Ishikawa (cell line): Measurements from ENCODE around the gene IRF2BP1.
A peak's percentile ranks its signal among the peaks of the same experiment; 100 is the strongest.

ENCODE experiments used
- CEBPB ChIP-seq: IDR thresholded peaks from 2 replicates; pipeline ENCODE4 v1.6.1; 2012
- CREB1 ChIP-seq: IDR thresholded peaks from 2 replicates; pipeline ENCODE4 v1.6.1; 2012; ENCODE audit warnings: low read depth
- EGR1 ChIP-seq: IDR thresholded peaks from 2 replicates; pipeline ENCODE4 v1.6.1; 2012
- EP300 ChIP-seq: IDR thresholded peaks from 2 replicates; pipeline ENCODE4 v1.6.1; 2012; ENCODE audit warnings: borderline replicate concordance
- FOXM1 ChIP-seq: IDR thresholded peaks from 2 replicates; pipeline ENCODE4 v1.6.1; 2012; ENCODE audit warnings: low read depth, borderline replicate concordance
- NFIC ChIP-seq: IDR thresholded peaks from 2 replicates; pipeline ENCODE4 v1.6.1; 2012
- RAD21 ChIP-seq: IDR thresholded peaks from 2 replicates; pipeline ENCODE4 v1.6.1; 2012; ENCODE audit warnings: low read depth
- TAF1 ChIP-seq: IDR thresholded peaks from 2 replicates; pipeline ENCODE4 v1.6.1; 2012; ENCODE audit warnings: low read depth, mild to moderate bottlenecking
- TCF12 ChIP-seq: IDR thresholded peaks from 2 replicates; pipeline ENCODE4 v1.6.1; 2012; ENCODE audit warnings: low read depth
- TEAD4 ChIP-seq: IDR thresholded peaks from 2 replicates; pipeline ENCODE4 v1.6.1; 2012
- YY1 ChIP-seq: IDR thresholded peaks from 2 replicates; pipeline ENCODE4 v1.6.1; 2012; ENCODE audit warnings: low read depth
- ZBTB7A ChIP-seq: IDR thresholded peaks from 2 replicates; pipeline ENCODE4 v1.6.1; 2012; ENCODE audit warnings: low read depth
- TF ChIP-seq, protein P1 (sequence below): IDR thresholded peaks from 2 replicates; pipeline ENCODE4 v1.6.1; 2012
- TF ChIP-seq, protein P2 (sequence below): IDR thresholded peaks from 2 replicates; pipeline ENCODE4 v1.6.1; 2012; ENCODE audit warnings: low read depth, mild to moderate bottlenecking
- TF ChIP-seq, protein P3 (sequence below): IDR thresholded peaks from 2 replicates; pipeline ENCODE4 v1.6.1; 2012

Gene IRF2BP1

DNA sequence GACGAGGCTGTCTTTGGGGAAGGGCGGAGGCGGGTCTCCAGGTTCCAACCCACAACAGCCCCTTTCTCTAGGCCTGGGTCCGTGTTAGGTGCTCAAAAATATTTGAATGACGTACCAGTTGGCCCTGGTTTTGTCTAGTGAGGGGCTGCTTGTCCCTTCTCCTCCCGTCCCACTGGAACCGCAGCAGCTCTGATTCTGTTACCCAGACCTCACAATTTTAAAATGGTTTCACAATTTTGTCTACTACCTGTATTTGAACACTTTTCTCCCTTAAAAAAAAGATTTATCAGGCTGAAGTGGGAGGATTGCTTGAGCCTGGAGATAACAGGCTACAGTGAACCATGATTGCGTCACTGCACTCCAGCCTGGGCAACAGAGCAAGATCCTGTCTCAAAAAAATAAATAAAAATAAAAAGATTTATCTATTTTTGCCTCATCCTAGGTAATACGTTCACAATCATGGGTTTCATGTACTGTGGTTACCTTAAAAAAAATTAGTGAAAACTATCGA lies 1.3 kb upstream of the IRF2BP1 start:
- no peak for TF ChIP-seq RAD21
- TF ChIP-seq CEBPB, result peak; percentile 34; the same call in 1 of the 2 replicates
- TF ChIP-seq CREB1, result no peak
- TF ChIP-seq TEAD4, result no peak

DNA sequence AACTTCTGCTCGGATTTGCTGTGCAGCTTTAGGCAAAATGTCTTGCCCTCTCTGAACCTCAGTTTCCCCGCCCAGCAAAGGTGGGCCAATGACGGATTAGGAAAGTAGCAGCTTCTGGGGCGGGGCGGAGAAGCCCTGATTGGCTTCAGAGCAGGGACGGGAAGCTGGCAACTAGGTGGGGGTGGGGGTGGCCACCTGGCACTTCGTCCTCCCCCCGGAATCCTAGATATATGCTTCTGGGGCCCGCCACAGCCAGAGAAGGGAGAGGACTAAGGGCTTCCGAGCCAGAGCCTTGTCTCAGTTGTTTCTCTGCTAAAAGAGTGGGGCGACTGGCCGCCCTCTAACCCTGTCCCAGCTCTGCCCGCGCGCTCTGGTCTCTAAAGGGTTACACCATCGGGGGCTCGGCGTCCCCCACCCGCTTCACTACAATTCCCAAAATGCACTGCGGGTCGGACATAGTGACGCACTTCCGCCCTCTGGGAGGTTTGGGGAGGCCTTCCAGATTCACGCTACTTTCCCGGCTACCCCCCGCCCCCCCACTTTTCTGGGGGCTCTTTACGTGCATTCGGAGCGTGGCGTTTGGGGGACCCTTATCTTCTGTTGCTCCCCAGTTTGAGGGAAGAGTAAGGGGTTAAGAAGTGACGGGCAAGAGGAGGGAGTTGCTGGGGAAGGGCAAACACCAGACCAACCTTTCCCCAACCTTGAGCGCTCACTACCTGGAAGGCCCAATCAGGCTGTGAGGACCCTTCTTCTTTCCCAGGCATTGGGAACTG lies 672 bp upstream of the IRF2BP1 start:
- TF ChIP-seq NFIC (no peak), CEBPB (no peak; the same call in 1 of the 2 replicates), RAD21 (no peak), FOXM1 (no peak), ZBTB7A (peak; percentile 55; the same call in 1 of the 2 replicates), TAF1 (no peak), CREB1 (peak; percentile 80), TCF12 (peak; percentile 12; the same call in 1 of the 2 replicates), YY1 (peak; percentile 64), EGR1 (no peak), TEAD4 (no peak), EP300 (no peak)
- TF ChIP-seq, protein P1, sequence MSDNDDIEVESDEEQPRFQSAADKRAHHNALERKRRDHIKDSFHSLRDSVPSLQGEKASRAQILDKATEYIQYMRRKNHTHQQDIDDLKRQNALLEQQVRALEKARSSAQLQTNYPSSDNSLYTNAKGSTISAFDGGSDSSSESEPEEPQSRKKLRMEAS, result no peak; the same call in 1 of the 2 replicates
- TF ChIP-seq, protein P2, sequence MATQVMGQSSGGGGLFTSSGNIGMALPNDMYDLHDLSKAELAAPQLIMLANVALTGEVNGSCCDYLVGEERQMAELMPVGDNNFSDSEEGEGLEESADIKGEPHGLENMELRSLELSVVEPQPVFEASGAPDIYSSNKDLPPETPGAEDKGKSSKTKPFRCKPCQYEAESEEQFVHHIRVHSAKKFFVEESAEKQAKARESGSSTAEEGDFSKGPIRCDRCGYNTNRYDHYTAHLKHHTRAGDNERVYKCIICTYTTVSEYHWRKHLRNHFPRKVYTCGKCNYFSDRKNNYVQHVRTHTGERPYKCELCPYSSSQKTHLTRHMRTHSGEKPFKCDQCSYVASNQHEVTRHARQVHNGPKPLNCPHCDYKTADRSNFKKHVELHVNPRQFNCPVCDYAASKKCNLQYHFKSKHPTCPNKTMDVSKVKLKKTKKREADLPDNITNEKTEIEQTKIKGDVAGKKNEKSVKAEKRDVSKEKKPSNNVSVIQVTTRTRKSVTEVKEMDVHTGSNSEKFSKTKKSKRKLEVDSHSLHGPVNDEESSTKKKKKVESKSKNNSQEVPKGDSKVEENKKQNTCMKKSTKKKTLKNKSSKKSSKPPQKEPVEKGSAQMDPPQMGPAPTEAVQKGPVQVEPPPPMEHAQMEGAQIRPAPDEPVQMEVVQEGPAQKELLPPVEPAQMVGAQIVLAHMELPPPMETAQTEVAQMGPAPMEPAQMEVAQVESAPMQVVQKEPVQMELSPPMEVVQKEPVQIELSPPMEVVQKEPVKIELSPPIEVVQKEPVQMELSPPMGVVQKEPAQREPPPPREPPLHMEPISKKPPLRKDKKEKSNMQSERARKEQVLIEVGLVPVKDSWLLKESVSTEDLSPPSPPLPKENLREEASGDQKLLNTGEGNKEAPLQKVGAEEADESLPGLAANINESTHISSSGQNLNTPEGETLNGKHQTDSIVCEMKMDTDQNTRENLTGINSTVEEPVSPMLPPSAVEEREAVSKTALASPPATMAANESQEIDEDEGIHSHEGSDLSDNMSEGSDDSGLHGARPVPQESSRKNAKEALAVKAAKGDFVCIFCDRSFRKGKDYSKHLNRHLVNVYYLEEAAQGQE, result no peak
- TF ChIP-seq, protein P3, sequence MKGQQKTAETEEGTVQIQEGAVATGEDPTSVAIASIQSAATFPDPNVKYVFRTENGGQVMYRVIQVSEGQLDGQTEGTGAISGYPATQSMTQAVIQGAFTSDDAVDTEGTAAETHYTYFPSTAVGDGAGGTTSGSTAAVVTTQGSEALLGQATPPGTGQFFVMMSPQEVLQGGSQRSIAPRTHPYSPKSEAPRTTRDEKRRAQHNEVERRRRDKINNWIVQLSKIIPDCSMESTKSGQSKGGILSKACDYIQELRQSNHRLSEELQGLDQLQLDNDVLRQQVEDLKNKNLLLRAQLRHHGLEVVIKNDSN, result no peak

DNA sequence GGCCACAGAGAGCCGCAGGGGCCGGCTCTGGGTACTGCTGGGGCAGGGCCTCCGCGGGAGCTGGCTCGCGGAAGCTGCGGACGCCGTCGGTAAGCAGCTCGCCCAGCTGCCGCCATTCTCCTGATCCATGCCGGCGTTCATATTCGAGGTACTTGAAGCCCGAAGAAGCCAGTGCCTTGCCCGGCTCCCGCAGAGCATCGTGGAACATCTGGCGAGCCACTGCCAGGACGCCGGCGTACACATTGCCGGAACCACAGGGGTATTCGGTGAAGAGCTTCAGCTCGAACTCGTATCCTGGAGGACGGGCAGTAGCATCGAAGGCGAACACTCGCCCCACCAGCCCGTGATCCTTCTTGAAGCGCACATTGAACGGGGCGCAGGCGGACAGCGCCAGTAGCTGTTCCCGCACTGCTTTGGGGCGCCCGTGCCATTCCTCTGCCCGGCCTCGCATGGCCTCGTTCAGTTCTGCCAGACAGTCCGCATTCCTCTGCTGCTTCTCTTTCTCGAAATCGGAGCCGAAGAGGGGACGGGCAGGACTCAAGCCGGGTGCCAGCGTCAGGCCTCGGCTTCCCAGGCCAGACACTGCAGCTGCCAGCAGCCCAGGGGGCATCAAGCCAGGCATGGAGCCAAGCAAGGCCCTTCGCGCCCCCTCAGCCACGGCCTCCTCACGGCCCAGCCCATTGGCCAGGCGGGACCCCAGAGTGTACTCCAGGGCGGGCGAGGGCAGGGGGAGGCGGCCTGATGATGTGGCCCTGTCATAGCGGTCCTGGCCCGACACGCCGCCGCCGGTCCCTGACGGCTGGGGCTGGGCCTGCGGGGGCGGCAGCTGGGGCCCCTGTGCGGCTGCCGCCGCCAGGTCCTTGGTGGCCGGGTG lies 1.0 kb downstream of the IRF2BP1 start:
- TF ChIP-seq EGR1, result peak; percentile 65; the same call in 1 of the 2 replicates
- no peak for TF ChIP-seq RAD21

DNA sequence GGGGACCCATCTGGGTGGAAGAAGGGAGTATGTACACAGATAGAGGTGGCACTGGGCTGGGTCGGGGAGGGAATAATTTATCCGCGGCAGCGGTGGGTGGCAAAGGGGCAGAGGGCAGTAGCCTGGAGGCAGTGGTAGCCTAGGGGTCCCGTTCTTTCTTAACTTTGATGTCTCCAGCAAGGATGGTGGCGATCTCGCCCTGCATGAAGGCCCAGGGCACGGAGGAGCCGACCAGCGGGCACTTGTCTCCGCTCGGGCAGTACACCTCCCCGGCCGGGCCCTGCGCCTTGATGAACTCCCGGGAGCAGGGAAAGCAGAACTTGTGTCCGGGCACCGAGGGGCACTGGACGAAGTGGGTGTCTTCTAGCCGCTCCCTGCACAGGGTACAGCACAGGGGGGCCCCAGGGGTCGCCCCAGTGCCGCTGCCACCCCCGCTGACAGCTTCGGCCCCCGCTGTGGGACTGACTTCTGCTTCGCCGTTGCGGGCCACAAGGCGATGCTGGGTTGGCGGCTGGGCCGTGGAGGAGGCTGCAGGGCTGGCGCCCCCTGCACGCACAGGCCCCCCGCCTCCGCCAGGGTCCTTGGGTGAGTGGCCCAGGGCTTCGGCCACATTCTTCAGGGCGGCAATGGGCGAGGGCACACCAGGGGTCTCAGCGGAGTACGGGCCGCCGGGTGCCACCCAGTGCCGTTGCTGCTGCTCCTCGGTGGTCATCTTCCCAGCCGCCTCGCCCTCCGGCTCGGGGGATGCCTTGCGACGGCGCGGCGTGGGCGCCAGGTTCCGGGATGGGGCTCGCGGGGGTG lies 1.9 kb downstream of the IRF2BP1 start:
- TF ChIP-seq EGR1 (no peak), NFIC (no peak), CEBPB (no peak), EP300 (no peak), RAD21 (no peak)

DNA sequence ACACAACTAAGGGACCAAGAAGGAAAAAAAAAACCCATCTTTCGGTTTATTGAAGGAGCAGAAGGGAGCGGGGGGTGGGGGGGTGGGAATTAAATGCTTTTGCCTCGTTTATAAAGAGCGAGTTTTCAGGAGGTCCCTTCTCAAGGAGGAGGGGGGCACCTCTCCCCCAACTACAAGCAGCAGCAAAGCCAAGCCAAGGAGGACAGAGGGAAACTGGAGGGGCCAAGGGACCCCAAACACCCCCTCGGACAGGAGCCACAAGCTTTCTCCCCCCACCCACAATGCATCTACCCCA lies 2.4 kb downstream of the IRF2BP1 start:
- no peak for TF ChIP-seq EP300
- TF ChIP-seq TEAD4, result no peak
- no peak for TF ChIP-seq FOXM1
- no peak for TF ChIP-seq ZBTB7A
- TF ChIP-seq, protein P1, result no peak
- no peak for TF ChIP-seq CEBPB
- TF ChIP-seq TAF1, result no peak
- TF ChIP-seq, protein P3, result no peak
- no peak for TF ChIP-seq RAD21
- TF ChIP-seq, protein P2, result no peak
- TF ChIP-seq YY1, result no peak
- no peak for TF ChIP-seq CREB1
